Mesodermal cell (in vitro differentiated cells): ENCODE data around the gene SCOC.
"Not testable (repeated sequence)": the region's sequence is repeated elsewhere in the genome, so short reads cannot be mapped to it uniquely, and the experiment has no call there.

ENCODE experiments used
- H3K27ac ChIP-seq: 2 replicates; pipeline ENCODE4 v1.7.0; 2013; ENCODE audit warnings: mild to moderate bottlenecking, low read depth, low read length, moderate library complexity; ENCODE audit not compliant: severe bottlenecking
- H3K36me3 ChIP-seq: 2 replicates; pipeline ENCODE4 v1.7.1; 2013; ENCODE audit warnings: mild to moderate bottlenecking, low read length, moderate library complexity; ENCODE audit not compliant: control insufficient read depth, insufficient read depth
- H3K4me1 ChIP-seq: one replicate; pipeline ENCODE4 v1.7.1; 2013; ENCODE audit warnings: mild to moderate bottlenecking, low read length; ENCODE audit not compliant: insufficient read depth, control insufficient read depth, poor library complexity, severe bottlenecking
- H3K4me3 ChIP-seq: 2 replicates; pipeline ENCODE4 v1.7.0; 2013; ENCODE audit warnings: low read length, control low read depth, mild to moderate bottlenecking; ENCODE audit not compliant: insufficient read depth, poor library complexity, severe bottlenecking; ENCODE audit errors: extremely low read depth
- H3K9me3 ChIP-seq: 2 replicates; pipeline ENCODE4 v1.7.1; 2013; ENCODE audit warnings: mild to moderate bottlenecking, low read length, moderate library complexity; ENCODE audit not compliant: control insufficient read depth
- WGBS, 2 experiments: methylation state at CpG; one replicate each; pipeline ENCODE4 v1.1.5; 2013; ENCODE audit warnings: missing lambda C conversion rate in 2 of 2; ENCODE audit not compliant: insufficient coverage in 2 of 2; 5-methylcytosine and 5-hydroxymethylcytosine counted together

The SCOC gene

DNA sequence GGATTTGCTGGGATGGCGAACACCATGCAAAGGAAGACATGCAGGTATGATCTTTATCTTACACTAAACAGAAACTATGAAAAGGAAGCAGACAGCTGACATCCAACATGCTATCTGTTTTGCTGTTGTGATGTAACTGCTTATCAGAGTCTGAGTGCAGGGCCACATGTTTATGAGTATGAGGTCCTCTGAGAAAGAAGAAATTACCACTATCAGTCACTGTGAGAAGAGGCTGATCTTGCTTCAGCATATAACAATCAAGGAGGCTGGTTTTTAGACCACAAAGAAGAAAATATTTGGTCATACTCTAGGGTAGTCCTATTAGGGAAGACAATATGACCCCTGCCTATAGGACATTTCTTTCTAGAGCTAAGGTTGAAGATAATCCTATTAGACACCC, 35.5 kb downstream of the SCOC start:
- no peaks in the 10 kb centered on the region for H3K36me3 ChIP-seq
- WGBS, 2 experiments = no CpG with 5 or more reads among the region's 1 CpG
- no peak overlapping the region for H3K4me3 ChIP-seq
- H3K27ac ChIP-seq = no peak overlapping the region
- H3K9me3 ChIP-seq = no peaks in the 10 kb centered on the region
- H3K4me1 ChIP-seq = no peaks in the 10 kb centered on the region

DNA sequence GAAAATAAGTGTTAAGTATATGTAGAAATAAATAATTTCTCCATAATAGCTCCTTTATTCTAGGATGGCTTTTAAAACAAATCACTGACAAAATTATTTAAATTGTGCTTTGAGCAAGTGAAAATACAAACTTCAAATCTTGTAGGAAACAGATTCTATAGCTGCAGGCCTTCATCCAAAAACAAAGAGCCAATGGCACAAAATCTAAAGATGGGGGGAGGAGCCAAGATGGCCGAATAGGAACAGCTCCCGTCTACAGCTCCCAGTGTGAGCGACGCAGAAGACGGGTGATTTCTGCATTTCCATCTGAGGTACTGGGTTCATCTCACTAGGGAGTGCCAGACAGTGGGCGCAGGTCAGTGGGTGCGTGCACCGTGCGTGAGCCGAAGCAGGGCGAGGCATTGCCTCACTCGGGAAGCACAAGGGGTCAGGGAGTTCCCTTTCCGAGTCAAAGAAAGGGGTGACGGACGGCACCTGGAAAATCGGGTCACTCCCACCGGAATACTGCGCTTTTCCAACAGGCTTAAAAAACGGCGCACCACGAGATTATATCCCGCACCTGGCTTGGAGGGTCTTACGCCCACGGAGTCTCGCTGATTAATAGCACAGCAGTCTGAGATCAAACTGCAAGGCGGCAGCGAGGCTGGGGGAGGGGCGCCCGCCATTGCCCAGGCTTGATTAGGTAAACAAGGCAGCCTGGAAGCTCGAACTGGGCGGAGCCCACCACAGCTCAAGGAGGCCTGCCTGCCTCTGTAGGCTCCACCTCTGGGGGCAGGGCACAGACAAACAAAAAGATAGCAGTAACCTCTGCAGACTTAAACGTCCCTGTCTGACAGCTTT, 39.9 kb downstream of the SCOC start:
- H3K4me3 ChIP-seq, H3K4me1 ChIP-seq, H3K36me3 ChIP-seq, H3K9me3 ChIP-seq, H3K27ac ChIP-seq: not testable (repeated sequence)
- WGBS, 2 experiments = 93 to 100% methylated on average over 8 to 15 of the region's 32 CpGs

DNA sequence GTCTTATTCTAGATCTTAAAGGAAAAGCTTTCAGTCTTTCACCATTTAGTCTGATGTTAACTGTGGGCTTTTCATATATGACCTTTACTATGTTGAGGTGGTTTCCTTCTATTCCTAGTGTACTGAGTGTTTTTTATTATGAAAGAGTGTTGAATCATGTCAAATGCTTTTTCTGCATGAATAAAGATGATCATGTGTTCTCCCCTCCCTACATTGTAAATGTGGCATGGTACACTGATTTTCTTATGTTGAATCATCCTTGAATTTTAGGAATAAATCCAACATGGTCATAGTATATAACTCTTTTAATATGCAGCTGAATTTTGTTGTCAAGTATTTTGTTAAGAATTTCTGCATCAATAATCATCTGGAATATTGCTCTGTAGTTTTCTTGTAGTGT, 49.7 kb downstream of the SCOC start:
- no peak overlapping the region for H3K27ac ChIP-seq
- no peak overlapping the region for H3K4me3 ChIP-seq
- H3K4me1 ChIP-seq = no peaks in the 10 kb centered on the region
- no peaks in the 10 kb centered on the region for H3K9me3 ChIP-seq
- no peaks in the 10 kb centered on the region for H3K36me3 ChIP-seq

DNA sequence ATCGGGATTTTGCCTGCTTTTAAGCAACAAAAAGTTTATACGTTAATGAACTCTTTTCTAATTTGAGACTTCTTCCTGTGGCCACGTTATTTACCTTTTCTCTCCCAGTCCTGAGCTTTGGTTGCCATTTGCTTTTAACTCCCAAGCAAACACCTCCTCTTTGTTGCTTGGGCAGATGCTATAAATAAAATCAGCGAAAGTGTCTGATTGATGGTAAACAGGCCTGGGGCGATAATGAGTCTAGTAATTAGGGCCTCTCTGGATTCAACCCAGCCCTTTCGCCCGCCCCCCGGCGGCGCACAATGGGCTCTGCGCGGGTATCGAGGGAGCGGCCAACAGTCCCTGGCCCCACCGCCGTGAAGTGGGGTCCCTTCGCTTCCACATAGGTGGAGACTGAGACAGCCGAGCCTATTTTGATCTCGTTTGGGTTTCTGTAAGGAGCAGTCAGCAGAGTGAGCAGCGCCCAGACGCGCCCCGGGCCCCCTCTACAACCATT, 53.2 kb downstream of the SCOC start:
- 8 to 27% methylated on average over 8 to 22 of the region's 23 CpGs for WGBS, 2 experiments
- Histone ChIP-seq H3K4me3 (peak overlapping the region; percentile 61), H3K9me3 (no peaks in the 10 kb centered on the region), H3K27ac (peak overlapping the region; percentile 43), H3K36me3 (no peaks in the 10 kb centered on the region), H3K4me1 (no peaks in the 10 kb centered on the region)

DNA sequence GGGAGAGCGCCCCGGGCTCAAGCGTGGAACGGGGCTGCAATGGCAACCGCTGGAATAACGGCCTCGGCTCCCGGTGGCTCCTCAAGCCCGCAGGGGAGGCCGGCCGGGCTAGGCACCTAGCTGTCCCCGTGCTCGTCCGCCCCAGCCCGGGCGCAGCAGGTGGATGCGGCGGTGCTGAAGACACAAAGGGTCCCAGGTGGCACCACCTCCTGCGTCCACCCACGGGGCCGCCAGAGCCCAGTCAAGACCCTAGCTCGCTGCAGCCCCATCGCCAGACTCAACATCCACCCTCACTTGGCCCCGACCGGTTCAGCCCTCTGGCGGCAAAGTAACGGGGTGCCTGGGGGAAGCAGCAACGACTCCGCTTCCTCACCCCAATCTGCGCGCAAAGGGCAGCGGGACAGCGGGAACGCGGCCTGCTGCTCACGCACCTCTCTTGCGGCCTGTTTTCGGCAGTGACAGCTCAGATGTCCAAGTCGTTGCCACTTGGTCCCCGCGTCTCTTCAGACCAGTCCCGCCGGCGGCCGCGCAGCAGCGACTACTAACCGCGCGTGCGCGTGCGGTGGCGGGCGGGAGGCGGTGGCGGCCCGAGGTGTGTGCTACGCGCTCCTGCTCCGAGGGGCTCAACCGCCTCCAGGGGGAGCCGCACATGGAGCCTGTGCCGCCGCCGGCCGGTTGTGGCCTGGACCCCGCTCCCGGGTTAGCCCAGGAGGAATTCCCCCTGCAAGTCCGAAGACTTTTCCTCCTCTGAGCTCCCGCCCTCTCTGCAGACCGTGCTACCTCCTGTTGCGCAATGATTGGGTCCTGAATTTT, 53.9 kb downstream of the SCOC start, which contains the start of gene CLGN:
TSS of gene CLGN (minus strand) at position 543 of the 813 bp plus-strand sequence. CDS start 14,570 bp downstream, outside the sequence.
- WGBS, 2 experiments = 0 to 1% methylated on average over 36 to 56 of the region's 73 CpGs
- Histone ChIP-seq H3K4me1 (no peaks in the 10 kb centered on the region), H3K9me3 (no peaks in the 10 kb centered on the region), H3K36me3 (no peaks in the 10 kb centered on the region), H3K27ac (peak within 1 kb of the TSS; percentile 43), H3K4me3 (peak within 1 kb of the TSS; percentile 61)

DNA sequence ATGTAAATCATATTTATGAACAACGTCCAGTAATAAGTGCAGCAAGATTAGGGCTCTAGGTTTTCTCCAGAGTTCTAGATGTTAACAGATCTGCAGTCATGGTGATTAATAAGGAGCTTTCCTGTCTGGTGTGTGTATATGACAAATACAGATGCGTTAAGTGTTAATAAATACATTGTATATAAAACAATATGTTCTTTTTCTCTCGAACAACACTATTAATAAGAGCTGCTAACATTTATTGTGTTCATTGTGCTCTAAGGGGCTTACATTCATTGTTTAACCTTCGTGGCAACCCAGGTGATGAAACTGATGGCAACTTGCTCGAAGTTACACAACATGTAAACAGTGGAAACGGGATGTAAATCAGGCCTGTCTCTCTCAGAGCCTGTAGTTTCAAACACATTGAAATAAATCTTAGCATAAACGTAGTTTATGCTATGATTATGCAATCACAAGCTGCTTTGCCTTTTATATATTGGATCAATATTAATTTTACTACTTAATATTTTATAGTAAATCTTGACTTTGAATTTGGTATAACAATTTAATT, 54.5 kb downstream of the SCOC start:
- H3K4me3 ChIP-seq = peak overlapping the region; percentile 61
- H3K4me1 ChIP-seq = no peaks in the 10 kb centered on the region
- WGBS, 2 experiments = 87 to 90% methylated on average over 3 to 4 of the region's 7 CpGs
- no peaks in the 10 kb centered on the region for H3K9me3 ChIP-seq
- no peaks in the 10 kb centered on the region for H3K36me3 ChIP-seq
- H3K27ac ChIP-seq = no peak overlapping the region
